OCI-LY7 (cell line): ENCODE measurements around the gene RPH3AL. TPM values are rescaled to one million over a fixed set of nuclear protein-coding genes. Genes with fewer than 3 reads are reported as not detected.

Experiments
- BruUV-seq: library from RNA; stranded (reverse); fragments of 400-500 nt; replicated peaks from 2 replicates; lab custom pipeline; 2021; lab: Mats Ljungman, UMichigan
- CTCF ChIA-PET: fragments of 300-600 bp; sonication (Branson Sonifier 250); formaldehyde crosslinking; loops from one replicate; lab custom pipeline; 2022; ENCODE audit warnings: antibody characterized with exemption; ENCODE audit not compliant: unreplicated experiment; lab: Charles Lee
- POLR2A ChIA-PET: fragments of 300-600 bp; sonication (Branson Sonifier 250); formaldehyde crosslinking; loops from one replicate; lab custom pipeline; 2022; ENCODE audit warnings: antibody characterized with exemption; lab: Charles Lee
- DNase-seq: peaks from one replicate; pipeline ENCODE4 v3.0.0-alpha.2; 2015; ENCODE audit warnings: low spot score
- H2AFZ ChIP-seq: fragments of 200-600 bp; sonication (generic), shearing (Covaris generic); 2 replicates; pipeline ENCODE4 v1.6.1; 2014; ENCODE audit warnings: mild to moderate bottlenecking, antibody characterized with exemption, low read length, moderate library complexity
- H3K27ac ChIP-seq: fragments of 200-600 bp; sonication (generic); 2 replicates; pipeline ENCODE4 v1.5.1; 2014; ENCODE audit warnings: mixed run types, low read depth, mild to moderate bottlenecking, moderate library complexity, low read length, inconsistent platforms; ENCODE audit not compliant: poor library complexity, severe bottlenecking
- H3K36me3 ChIP-seq: fragments of 200-600 bp; sonication (generic); 2 replicates; pipeline ENCODE4 v1.6.1; 2014; ENCODE audit warnings: mild to moderate bottlenecking, antibody characterized with exemption, low read length, moderate library complexity, mixed read lengths; ENCODE audit not compliant: insufficient read depth
- H3K4me1 ChIP-seq: fragments of 200-600 bp; sonication (generic); 2 replicates; pipeline ENCODE4 v1.5.1; 2014; ENCODE audit warnings: mild to moderate bottlenecking, low read length; ENCODE audit not compliant: insufficient read depth, poor library complexity, severe bottlenecking
- H3K4me2 ChIP-seq: fragments of 200-600 bp; sonication (generic); 2 replicates; pipeline ENCODE4 v1.6.1; 2014; ENCODE audit warnings: mild to moderate bottlenecking, low read length
- H3K4me3 ChIP-seq: fragments of 200-600 bp; sonication (generic); 2 replicates; pipeline ENCODE4 v1.5.1; 2014; ENCODE audit warnings: mild to moderate bottlenecking, low read depth, low read length; ENCODE audit not compliant: poor library complexity, severe bottlenecking
- H3K79me2 ChIP-seq: fragments of 200-600 bp; sonication (generic); 2 replicates; pipeline ENCODE4 v1.6.1; 2016; ENCODE audit warnings: low read depth, mild to moderate bottlenecking, low read length, moderate library complexity, mixed read lengths; ENCODE audit not compliant: insufficient read depth
- H3K9me2 ChIP-seq: fragments of 200-600 bp; sonication (generic); 2 replicates; pipeline ENCODE4 v1.6.1; 2016; ENCODE audit warnings: mild to moderate bottlenecking, low read length, mixed read lengths; ENCODE audit not compliant: insufficient read depth
- H3K9me3 ChIP-seq: fragments of 200-600 bp; sonication (generic); 2 replicates; pipeline ENCODE4 v1.6.1; 2014; ENCODE audit warnings: mild to moderate bottlenecking, mixed run types, low read length, mixed read lengths
- H4K20me1 ChIP-seq: fragments of 200-600 bp; sonication (generic); 2 replicates; pipeline ENCODE4 v1.6.1; 2014; ENCODE audit warnings: mild to moderate bottlenecking, antibody characterized with exemption, low read length, moderate library complexity, mixed read lengths; ENCODE audit not compliant: insufficient read depth
- CTCF ChIP-seq: fragments of 200-600 bp; sonication (generic); conservative IDR thresholded peaks from 2 replicates; pipeline ENCODE4 v1.5.1; 2014; ENCODE audit warnings: mild to moderate bottlenecking, antibody characterized with exemption, low read length, moderate library complexity, mixed read lengths
- EZH2phosphoT487 ChIP-seq: fragments of 200-600 bp; sonication (generic); IDR thresholded peaks from 2 replicates; pipeline ENCODE4 v1.6.1; 2018; ENCODE audit warnings: low read depth, borderline replicate concordance, mild to moderate bottlenecking, mixed run types, antibody characterized with exemption, low read length, moderate library complexity, mixed read lengths
- intact Hi-C: fragments of 100-400 bp; cut with micrococcal nuclease; formaldehyde crosslinking; loops from one replicate; pipeline ENCODE4 v1.10.0; 2022; ENCODE audit not compliant: unreplicated experiment
- total RNA-seq, 2 experiments: library from RNA; depleted of rRNA in 1 of 2; stranded (reverse); fragments of >200 nt in 1 of 2; shearing (Covaris generic) in 1 of 2; gene quantifications; 2 replicates each; pipeline ENCODE4 v1.2.3, GENCODE V29; 2014 to 2022

Gene RPH3AL
- total RNA-seq, 2 experiments from 2014 or later = 1.0 to 2.2 TPM

- DNase-seq = no peak
- Histone ChIP-seq H3K27ac (no peak overlapping the region), H2AFZ (no peak overlapping the region), H3K4me2 (no peak overlapping the region), H3K9me3 (no peaks in the 10 kb centered on the region), H3K4me3 (no peak overlapping the region), H3K9me2 (no peaks in the 10 kb centered on the region), H3K79me2 (no peaks in the 10 kb centered on the region), H3K36me3 (no peaks in the 10 kb centered on the region), H4K20me1 (no peaks in the 10 kb centered on the region), H3K4me1 (no peaks in the 10 kb centered on the region)
- intact Hi-C loops = no loop called here
- BruUV-seq = no TSS peak
- TF ChIP-seq EZH2phosphoT487 = no peak
- TF ChIP-seq CTCF = no peak
- ChIA-PET POLR2A (no interaction called here), CTCF (no interaction called here)
Observed at GRCh38 chr17:223723-224471, 128.7 kb downstream of the RPH3AL start.

- ChIA-PET POLR2A (interaction anchor here (0.6 to 1.9 kb wide), 2 partner anchors 10 to 28 kb away, joined by 3 to 4 read pairs; no protein-coding TSS in a partner anchor), CTCF (no interaction called here)
- no peak for TF ChIP-seq EZH2phosphoT487
- TF ChIP-seq CTCF = no peak
- Histone ChIP-seq H3K9me2 (no peaks in the 10 kb centered on the region), H3K27ac (no peak overlapping the region), H3K4me2 (no peak overlapping the region), H2AFZ (no peak overlapping the region), H3K4me3 (no peak overlapping the region), H3K79me2 (no peaks in the 10 kb centered on the region), H3K4me1 (no peaks in the 10 kb centered on the region), H3K36me3 (no peaks in the 10 kb centered on the region), H4K20me1 (no peaks in the 10 kb centered on the region), H3K9me3 (no peaks in the 10 kb centered on the region)
- intact Hi-C loops = no loop called here
- no peak for DNase-seq
- no TSS peak for BruUV-seq
Observed at GRCh38 chr17:222172-222571, 130.4 kb downstream of the RPH3AL start.

GRCh38 chr17:219696-220095 is 132.9 kb downstream of the RPH3AL start:
- no TSS peak for BruUV-seq
- H3K9me2 ChIP-seq = no peaks in the 10 kb centered on the region
- H3K4me1 ChIP-seq = no peaks in the 10 kb centered on the region
- H3K27ac ChIP-seq = no peak overlapping the region
- no peak for TF ChIP-seq CTCF
- no peak for TF ChIP-seq EZH2phosphoT487
- DNase-seq = no peak
- no peak overlapping the region for H3K4me2 ChIP-seq
- no peaks in the 10 kb centered on the region for H4K20me1 ChIP-seq
- H3K4me3 ChIP-seq = no peak overlapping the region
- no peaks in the 10 kb centered on the region for H3K36me3 ChIP-seq
- H2AFZ ChIP-seq = no peak overlapping the region
- no peaks in the 10 kb centered on the region for H3K9me3 ChIP-seq
- ChIA-PET CTCF (no interaction called here), POLR2A (no interaction called here)
- no peaks in the 10 kb centered on the region for H3K79me2 ChIP-seq
- intact Hi-C loops = no loop called here
